Activated T-cell treated with anti-CD3 and anti-CD28 coated beads for 48 hours (primary cell): ENCODE measurements around the gene TAX1BP1.
"Not testable (repeated sequence)": the region's sequence is repeated elsewhere in the genome, so short reads cannot be mapped to it uniquely, and the experiment has no call there.

Experiments used
- DNase-seq: peaks from one replicate; pipeline ENCODE4 v3.0.0-alpha.2; 2020; ENCODE audit warnings: low read depth

Gene TAX1BP1

DNA sequence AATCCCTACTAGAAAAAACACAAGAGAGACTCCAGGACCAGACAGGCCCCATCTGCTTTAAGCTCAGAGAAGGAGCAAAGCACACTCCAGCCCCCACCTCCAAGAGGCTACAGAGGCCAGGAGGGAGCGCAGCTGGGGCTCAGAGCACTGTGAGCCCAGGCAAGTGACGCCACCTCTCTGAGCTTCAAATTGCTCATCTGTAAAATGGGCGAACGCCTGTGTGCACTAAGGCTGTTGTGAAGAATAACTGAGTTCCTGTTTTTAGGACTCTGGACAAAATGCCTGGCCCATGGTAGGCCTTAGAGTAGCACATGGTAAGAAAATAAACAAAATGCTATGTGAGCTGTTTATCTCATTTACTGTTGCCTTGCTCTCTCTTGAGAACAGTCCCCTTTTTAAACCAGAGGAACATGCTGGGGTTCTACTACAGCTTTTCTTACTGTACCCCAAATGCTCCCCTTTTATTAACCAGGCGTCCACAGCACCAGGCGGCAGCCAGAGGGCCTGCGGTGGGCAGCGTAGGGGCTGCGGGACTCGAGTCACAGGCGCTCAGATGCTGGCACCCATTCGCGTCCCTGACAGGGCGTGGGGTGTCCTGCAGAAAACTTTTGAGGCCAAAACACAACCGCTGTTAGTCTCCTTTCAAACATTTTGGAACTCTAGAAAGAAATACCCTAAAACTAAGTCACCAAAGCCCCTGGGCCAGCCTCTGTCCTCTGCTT lies 103.8 kb downstream of the TAX1BP1 start:
- DNase-seq, result no peak

DNA sequence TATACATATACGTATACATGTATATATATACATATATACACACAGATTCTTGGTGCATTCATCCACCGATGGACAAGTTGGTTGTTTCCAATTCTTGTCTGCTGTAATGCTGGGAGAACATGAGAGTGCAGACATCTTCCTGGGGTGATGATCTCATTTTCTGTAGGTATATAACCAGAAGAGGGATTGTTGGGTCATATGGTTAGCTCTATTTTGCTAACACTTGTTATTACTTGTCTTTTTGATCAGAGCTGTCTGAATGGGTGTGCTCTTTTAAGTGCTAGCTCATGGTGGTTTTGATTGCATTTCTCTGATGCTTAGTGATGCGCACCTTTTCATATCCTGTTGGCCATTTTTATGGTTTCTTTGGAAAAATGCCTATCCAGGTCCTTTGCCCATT lies 106.4 kb downstream of the TAX1BP1 start:
- no peak for DNase-seq

DNA sequence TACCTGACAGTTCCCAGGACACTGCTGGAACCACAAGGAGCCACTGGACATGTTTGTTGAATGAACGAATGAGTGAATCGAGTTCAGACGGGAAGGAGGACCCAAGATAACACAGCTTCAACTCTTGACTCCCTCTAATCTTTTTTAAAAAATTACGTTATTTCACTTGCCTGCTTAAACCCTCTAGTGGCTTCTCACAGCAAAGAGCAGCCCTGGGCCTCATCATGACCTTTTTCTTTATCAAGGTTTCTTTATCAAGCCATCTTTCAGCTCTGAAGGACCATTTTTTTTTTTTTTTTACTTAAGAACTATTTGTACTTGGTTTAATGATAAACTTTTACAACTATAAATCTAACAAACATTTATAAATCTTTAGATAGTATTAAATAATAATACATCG lies 110.6 kb downstream of the TAX1BP1 start:
- no peak for DNase-seq

DNA sequence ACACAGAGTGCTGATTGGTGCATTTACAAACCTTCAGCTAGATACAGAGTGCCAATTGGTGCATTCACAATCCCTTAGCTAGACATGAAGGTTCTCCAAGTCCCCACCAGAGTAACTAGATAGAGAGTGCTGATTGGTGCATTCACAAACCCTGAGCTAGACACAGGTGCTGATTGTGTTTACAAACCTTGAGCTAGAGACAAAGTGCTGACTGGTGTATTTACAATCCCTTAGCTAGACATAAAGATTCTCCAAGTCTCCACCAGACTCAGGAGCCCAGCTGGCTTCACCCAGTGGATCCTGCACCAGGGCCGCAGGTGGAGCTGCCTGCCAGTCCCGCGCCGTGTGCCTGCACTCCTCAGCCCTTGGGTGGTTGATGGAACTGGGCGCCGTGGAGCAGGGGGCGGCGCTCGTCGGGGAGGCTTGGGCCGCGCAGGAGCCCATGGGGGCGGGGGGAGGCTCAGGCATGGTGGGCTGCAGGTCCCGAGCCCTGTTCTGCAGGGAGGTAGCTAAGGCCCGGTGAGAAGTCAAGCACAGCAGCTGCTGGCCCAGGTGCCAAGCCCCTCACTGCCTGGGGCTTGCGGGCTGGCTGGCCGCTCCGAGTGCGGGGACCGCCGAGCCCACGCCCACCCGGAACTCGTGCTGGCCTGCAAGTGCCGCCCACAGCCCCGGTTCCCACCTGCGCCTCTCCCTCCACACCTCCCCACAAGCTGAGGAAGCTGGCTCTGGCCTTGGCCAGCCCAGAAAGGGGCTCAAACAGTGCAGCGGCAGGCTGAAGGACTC lies 116.9 kb downstream of the TAX1BP1 start:
- not testable (repeated sequence) for DNase-seq

- DNase-seq, result no peak
Observed at GRCh38 chr7:27860800-27861199, 120.8 kb downstream of the TAX1BP1 start.

DNA sequence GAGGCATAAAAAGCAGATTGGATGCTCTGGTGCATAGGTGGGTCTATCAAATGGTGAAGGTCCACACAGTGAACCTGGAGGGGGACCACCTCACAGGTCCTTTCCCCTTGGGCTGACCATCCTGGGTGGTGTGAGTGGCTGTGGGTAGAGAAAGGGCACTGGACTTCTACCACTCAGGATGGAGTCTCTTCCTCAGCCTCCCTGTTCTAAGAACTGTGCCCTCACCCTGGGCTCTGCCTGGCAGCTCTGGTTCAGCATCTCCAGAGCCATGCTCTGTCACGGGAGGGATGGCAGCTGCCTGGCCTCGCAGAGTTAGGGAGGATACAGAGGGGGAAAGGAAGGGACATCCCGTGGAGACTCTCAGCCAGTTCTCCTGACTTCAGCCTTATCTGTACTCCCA lies 121.8 kb downstream of the TAX1BP1 start:
- no peak for DNase-seq

GRCh38 chr7:27863880-27864279 lies 123.9 kb downstream of the TAX1BP1 start:
- no peak for DNase-seq

- DNase-seq, result no peak
Observed at GRCh38 chr7:27866256-27866655, 126.3 kb downstream of the TAX1BP1 start.

GRCh38 chr7:27866828-27867672 lies 127.1 kb downstream of the TAX1BP1 start:
- DNase-seq, result no peak

DNA sequence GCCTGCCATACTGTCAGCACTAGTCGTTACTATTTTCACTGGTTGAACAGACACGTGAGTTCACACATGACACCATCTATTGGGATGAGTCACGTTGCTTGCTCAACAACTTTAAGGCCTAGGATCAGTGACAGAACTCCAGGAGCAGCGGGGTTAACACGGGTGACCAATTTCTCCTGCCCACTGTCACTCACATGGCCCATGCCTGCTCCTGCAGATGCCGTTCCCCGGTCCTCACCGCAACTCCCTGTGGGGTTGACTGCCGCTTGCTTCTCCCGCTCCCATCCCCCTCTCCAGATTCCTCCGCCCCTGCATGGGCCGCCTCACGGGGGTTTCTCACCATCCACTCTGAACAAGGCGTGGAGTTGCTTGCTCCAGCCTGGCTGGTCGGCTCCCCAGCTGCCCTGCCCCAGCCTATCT lies 128.2 kb downstream of the TAX1BP1 start:
- no peak for DNase-seq

DNA sequence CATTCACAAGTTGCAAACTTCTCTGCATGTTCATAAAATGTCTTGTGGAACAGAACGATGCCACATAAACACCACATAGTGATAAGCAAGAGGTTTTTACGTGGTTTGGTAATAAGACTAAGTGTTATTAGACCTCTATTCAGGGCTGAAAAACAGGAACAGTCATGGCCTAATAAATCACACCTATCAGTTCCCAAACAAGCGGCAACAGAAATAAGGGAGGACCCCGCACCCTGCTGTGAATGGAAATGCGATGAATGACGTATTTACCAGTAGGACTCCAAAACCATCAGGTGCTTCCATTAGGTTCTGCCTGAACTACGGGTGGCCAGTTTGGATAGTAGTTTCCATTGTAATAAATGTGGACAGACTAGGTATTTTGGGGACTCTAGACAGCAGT lies 129.1 kb downstream of the TAX1BP1 start:
- no peak for DNase-seq

- no peak for DNase-seq
Observed at GRCh38 chr7:27870595-27870994, 130.6 kb downstream of the TAX1BP1 start.

DNA sequence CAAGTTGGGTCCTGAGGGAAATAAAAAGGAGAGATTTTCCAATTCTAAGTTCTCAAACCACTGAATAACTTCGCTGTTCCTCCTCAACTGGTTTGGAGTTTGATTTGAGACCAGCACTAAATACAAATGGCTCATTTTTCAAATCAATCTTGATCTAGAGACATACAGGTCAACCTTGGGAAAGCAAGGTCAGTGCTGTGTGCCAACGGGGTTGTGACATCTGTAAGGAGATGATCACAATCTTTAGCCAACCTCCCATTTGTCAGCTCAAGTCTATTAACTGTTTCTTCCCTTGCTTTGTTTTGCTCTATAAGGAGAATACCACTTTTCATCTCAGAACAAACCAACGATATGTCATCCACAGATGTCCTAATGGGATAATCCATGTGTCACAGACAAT lies 131.1 kb downstream of the TAX1BP1 start:
- no peak for DNase-seq

DNA sequence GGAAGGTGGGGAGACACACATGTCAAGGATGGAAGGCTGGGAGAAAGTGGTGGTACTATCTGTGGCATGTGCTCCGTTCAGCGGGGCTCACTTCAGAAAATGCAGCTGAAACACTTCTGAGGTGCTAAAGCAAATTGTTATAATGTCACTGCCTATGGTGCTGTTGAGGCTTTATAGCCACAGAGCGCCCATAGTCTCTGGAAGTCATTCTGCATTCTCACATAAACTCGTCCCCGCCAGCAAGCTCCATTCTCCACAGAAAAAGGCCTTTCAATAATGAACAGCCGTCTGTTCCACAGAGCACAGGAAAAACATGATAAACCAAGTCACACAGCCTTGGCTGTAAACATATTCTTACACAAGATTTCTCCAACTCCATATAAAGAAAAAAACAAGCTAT lies 131.9 kb downstream of the TAX1BP1 start:
- no peak for DNase-seq

DNA sequence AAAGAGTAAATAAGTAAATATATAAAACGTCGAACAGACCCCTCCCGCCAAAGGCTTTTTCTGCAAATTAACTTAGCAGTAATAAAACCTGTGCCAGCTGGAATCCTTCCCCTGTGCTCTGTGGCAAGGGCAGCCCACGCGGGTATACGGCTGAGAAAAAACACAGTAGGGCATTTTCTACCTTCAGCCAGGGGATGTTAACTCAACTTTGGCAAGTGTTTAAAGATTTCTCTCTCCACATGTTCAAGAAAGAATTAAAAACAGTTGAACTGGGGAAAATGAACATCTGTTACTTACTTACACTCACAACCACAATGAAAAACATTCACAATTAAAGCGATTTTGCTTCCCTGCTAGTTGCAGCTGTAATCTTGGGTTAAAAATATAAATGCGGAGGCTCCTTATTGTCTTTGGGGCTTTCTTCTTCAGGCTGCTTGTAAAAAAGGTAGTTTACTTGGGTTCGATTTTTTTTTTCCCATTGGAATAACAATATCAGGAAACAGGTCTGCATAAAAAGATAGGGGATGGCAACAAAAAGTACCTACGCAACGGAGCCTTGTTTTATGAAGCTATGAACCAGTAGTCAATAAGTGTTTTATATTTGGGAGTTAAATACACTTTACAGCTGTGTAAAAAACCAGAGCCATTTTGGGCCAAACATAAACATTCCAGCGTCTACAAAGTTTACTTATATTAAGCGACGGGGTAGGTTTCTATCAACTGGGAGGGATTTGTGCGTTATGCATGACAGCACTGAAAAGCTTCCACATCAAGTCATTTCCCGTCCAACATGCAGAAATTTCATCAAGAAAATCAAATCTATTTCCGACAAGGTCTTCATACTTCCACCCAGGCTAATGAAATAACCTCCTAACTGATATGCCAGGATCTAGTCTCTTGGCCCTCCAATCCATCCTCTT lies 132.7 kb downstream of the TAX1BP1 start:
- no peak for DNase-seq

GRCh38 chr7:27873981-27874957 lies 134.3 kb downstream of the TAX1BP1 start:
- no peak for DNase-seq

- DNase-seq, result no peak
Observed at GRCh38 chr7:27875061-27875460, 135.1 kb downstream of the TAX1BP1 start.

DNA sequence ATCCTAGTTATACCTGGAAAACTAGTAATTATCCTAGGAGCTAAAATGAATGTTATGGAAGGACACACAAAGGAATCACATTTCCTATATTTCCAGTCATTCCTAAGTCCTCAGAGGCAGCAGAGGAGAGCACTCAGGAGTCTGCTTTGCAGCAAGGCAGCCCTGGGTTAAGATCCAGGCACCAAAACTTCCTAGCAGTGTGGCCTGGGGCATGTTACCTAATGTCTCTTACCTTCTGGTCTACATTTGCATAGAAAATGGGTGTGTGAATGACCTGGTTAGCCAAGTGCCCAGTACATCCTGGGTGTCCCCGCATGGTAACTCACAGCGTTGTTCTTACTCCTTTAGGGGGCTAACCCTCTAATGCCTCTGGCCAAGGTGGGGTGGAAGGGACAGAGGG lies 135.9 kb downstream of the TAX1BP1 start:
- DNase-seq, result no peak

- no peak for DNase-seq
Observed at GRCh38 chr7:27876756-27877155, 136.8 kb downstream of the TAX1BP1 start.
